ENCODE measurements around the gene SLCO3A1. TPM values are rescaled to one million over a fixed set of nuclear protein-coding genes. Genes with fewer than 3 reads are reported as not detected.

SLCO3A1 gene
- total RNA-seq, 4 donors from 2014 or later: 10.9 to 18.1 (median 14.2) TPM

DNA sequence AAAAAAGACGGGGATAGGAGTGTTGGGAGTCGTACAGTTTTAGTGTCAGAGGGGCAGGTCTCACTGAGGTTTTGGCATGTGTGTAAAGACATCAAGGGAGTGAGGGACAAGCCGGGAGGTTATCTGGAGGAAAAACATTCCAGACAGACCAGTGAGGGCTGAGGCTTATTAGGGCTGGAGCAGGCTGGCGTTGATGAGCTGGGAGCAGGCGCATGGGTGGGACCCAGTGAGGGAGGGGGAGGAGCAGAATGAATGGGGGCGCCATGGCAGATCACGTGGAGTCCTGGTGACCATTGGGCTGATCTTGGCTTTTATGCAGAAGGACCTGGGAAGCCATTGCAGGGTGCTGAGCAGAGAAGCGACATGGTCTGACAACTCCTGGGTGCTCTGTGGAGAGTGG is 180.2 kb downstream of the SLCO3A1 start:
- no peaks in the 10 kb centered on the region for H3K9me3 ChIP-seq
- intact Hi-C loops (cut with DNase I): no loop called here
- WGBS, 2 donors: 77 to 81% methylated on average over 8 of the region's 8 CpGs
- DNase-seq: no peak
- no peaks in the 10 kb centered on the region for H3K36me3 ChIP-seq
- H3K27ac ChIP-seq: peak overlapping the region in 2 of 4 donors; percentile 5 to 63
- TF ChIP-seq, protein P1, sequence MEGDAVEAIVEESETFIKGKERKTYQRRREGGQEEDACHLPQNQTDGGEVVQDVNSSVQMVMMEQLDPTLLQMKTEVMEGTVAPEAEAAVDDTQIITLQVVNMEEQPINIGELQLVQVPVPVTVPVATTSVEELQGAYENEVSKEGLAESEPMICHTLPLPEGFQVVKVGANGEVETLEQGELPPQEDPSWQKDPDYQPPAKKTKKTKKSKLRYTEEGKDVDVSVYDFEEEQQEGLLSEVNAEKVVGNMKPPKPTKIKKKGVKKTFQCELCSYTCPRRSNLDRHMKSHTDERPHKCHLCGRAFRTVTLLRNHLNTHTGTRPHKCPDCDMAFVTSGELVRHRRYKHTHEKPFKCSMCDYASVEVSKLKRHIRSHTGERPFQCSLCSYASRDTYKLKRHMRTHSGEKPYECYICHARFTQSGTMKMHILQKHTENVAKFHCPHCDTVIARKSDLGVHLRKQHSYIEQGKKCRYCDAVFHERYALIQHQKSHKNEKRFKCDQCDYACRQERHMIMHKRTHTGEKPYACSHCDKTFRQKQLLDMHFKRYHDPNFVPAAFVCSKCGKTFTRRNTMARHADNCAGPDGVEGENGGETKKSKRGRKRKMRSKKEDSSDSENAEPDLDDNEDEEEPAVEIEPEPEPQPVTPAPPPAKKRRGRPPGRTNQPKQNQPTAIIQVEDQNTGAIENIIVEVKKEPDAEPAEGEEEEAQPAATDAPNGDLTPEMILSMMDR (IDR thresholded peaks at IDR 0.05): no peak
- no peak for TF ChIP-seq POLR2A (IDR thresholded peaks at IDR 0.05)
- peaks cover 0 to 41% (median 15%) of the 10 kb centered on the region in 3 donors for H3K4me1 ChIP-seq
- H3K27me3 ChIP-seq: no peaks in the 10 kb centered on the region
- no peak overlapping the region for H3K4me3 ChIP-seq

GRCh38 chr15:92034227-92034626 is 180.7 kb downstream of the SLCO3A1 start:
- WGBS, 2 donors: 71 to 75% methylated on average over 7 of the region's 7 CpGs
- no peak for TF ChIP-seq POLR2A (IDR thresholded peaks at IDR 0.05)
- TF ChIP-seq, protein P1 (IDR thresholded peaks at IDR 0.05): no peak

DNA sequence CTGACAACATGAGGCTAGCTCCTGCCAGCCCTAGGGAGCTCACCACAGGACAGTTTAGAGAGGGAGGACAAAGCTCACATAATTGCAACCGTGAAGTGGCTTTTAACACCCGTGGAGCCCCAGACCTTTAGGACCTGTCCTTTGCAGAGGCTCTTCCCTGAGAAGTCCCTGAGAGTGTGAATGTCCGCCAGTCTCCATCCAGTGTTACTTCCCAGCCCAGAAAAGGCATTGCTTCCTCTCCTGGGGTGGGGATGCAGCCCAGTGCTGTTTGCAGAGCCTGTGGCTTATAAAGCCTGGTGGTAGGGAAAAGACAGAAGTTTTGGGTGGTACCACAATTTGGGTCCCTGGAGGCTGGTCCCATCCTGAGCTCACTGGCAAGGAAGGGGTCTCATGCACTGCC is 182.0 kb downstream of the SLCO3A1 start:
- H3K4me1 ChIP-seq: peaks cover 0 to 30% (median 6%) of the 10 kb centered on the region in 3 donors
- no peak overlapping the region for H3K4me3 ChIP-seq
- no peak for TF ChIP-seq POLR2A (IDR thresholded peaks at IDR 0.05)
- TF ChIP-seq, protein P1 (IDR thresholded peaks at IDR 0.05): no peak
- no peaks in the 10 kb centered on the region for H3K9me3 ChIP-seq
- WGBS, 2 donors: 60 to 86% methylated on average over 1 of the region's 3 CpGs
- no peaks in the 10 kb centered on the region for H3K27me3 ChIP-seq
- H3K27ac ChIP-seq: no peak overlapping the region
- no peaks in the 10 kb centered on the region for H3K36me3 ChIP-seq
- no peak for DNase-seq
- intact Hi-C loops (cut with DNase I): no loop called here

More at GRCh38 chr15:92034227-92034626, 180.7 kb downstream of the SLCO3A1 start:
- no peak for DNase-seq
- Histone ChIP-seq H3K27ac (no peak overlapping the region), H3K27me3 (no peaks in the 10 kb centered on the region), H3K9me3 (no peaks in the 10 kb centered on the region), H3K36me3 (no peaks in the 10 kb centered on the region), H3K4me3 (no peak overlapping the region), H3K4me1 (peaks cover 0 to 39% (median 15%) of the 10 kb centered on the region in 3 donors)
- intact Hi-C loops (cut with DNase I): no loop called here

GRCh38 chr15:92035961-92036360 is 182.5 kb downstream of the SLCO3A1 start:
- Histone ChIP-seq H3K27me3 (no peaks in the 10 kb centered on the region), H3K4me1 (peaks cover 0 to 30% (median 2%) of the 10 kb centered on the region in 3 donors), H3K27ac (no peak overlapping the region), H3K9me3 (no peaks in the 10 kb centered on the region), H3K4me3 (no peak overlapping the region), H3K36me3 (no peaks in the 10 kb centered on the region)
- TF ChIP-seq, protein P1 (IDR thresholded peaks at IDR 0.05): no peak
- TF ChIP-seq POLR2A (IDR thresholded peaks at IDR 0.05): no peak
- intact Hi-C loops (cut with DNase I): no loop called here
- no peak for DNase-seq
- 32 to 43% methylated on average over 1 to 2 of the region's 2 CpGs for WGBS, 2 donors

DNA sequence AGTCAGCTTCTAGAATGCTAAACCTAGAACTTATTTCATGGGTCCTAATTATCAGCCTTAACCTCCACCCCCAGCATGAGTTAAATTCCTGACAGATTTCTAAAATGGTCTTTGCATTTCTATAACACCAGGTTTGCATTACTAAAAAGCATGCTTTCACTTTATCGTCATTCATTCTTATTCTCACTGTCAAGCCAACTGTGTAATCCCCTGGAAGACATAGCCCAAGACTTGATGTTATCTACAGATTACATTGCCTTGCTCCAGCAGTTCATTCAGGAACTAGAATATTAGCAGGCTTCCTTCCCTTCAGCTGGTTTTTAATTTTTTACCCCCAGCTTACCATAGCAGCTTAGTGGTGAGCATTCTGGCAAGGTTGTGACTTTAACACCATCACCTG is 184.0 kb downstream of the SLCO3A1 start:
- no peak for TF ChIP-seq POLR2A (IDR thresholded peaks at IDR 0.05)
- TF ChIP-seq, protein P1 (IDR thresholded peaks at IDR 0.05): no peak
- no peaks in the 10 kb centered on the region for H3K36me3 ChIP-seq
- H3K4me3 ChIP-seq: no peak overlapping the region
- no peak for DNase-seq
- no peaks in the 10 kb centered on the region for H3K27me3 ChIP-seq
- whole genome bisulfite sequencing, 2 donors: 57 to 68% methylated on average over 1 of the region's 1 CpG
- intact Hi-C loops (cut with DNase I): no loop called here
- H3K9me3 ChIP-seq: no peaks in the 10 kb centered on the region
- H3K4me1 ChIP-seq: peaks cover 0 to 41% (median 5%) of the 10 kb centered on the region in 3 donors
- no peak overlapping the region for H3K27ac ChIP-seq
